ENCODE measurements around the gene MTAP.

Gene MTAP

GRCh38 chr9:21836437-21837161 is 34.2 kb downstream of the MTAP start:
- no peak overlapping the region for H3K4me3 ChIP-seq (ENCODE audit: low read length)
- no peak for DNase-seq (ENCODE audit: low read depth, low spot score)

GRCh38 chr9:21837501-21837900 is 35.1 kb downstream of the MTAP start:
- H3K4me3 ChIP-seq (ENCODE audit: low read length): no peak overlapping the region
- no peak for DNase-seq (ENCODE audit: low read depth, low spot score)

DNA sequence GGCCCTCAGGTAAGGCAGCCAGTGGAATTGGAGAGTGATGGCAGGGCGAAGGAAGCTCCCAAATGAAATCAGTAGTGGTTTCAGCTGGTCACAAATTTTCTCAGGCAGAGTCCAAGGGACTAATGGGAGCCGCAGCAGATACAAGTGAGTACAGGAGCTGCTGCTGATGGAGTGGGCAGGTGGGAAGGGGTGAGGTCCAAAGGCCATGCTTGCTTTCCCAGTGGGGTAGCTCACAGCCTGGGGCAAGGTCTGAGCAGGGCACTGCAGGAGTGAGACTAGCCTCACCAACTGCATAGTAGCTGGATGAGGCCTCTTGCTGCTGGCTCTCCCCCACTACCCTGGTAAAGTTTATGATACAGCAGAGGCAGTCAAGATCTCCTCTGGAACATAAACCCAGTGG is 38.2 kb downstream of the MTAP start:
- DNase-seq (ENCODE audit: low read depth, low spot score): no peak
- no peak overlapping the region for H3K4me3 ChIP-seq (ENCODE audit: low read length)

DNA sequence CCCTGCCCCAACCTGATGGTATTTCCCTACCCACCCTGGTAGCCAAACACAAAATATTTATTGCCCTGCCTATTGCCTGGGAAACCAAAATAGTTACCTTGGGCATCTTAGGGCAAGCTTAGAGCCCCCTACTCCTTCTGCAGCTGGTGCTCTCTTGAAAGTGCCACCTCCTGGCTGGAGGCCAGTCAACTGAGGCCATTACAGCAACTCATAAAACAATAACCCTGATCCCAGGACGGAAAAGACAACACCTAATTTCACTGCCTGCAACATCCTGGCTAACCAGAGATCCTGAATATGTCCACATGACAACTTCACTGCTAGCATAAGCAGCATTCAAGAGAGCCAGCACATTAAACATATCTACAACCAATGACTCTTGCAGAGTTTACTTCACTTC is 38.7 kb downstream of the MTAP start:
- DNase-seq (ENCODE audit: low read depth, low spot score): no peak
- no peak overlapping the region for H3K4me3 ChIP-seq (ENCODE audit: low read length)

DNA sequence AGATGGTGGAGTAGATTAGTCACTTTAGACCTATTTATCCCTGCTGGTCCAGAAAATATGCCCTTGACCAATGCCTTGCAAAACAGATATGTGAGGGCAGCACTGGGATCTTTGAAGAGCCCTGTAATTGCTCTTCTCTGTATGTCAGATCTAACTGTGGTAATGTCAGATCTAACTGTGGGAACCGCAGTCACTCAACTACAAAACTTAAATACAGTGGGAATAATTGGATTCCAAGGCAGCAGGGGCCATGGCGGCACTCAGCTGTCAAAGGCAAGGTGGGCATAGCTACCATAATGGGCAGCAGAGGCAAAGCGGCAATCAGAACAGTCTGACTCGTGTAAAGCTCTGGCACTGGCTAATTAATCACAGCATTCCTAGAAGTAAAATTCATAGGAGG is 46.2 kb downstream of the MTAP start:
- no peak overlapping the region for H3K4me3 ChIP-seq (ENCODE audit: low read length)
- DNase-seq (ENCODE audit: low read depth, low spot score): no peak

- no peak overlapping the region for H3K4me3 ChIP-seq (ENCODE audit: low read length)
- DNase-seq (ENCODE audit: low read depth, low spot score): no peak
These were observed 50.3 kb downstream of the MTAP start for GRCh38 chr9:21852754-21853153.

GRCh38 chr9:21853414-21853813 is 51.0 kb downstream of the MTAP start:
- DNase-seq (ENCODE audit: low read depth, low spot score): no peak
- no peak overlapping the region for H3K4me3 ChIP-seq (ENCODE audit: low read length)

- H3K4me3 ChIP-seq (ENCODE audit: low read length): no peak overlapping the region
- DNase-seq (ENCODE audit: low read depth, low spot score): no peak
These were observed 51.7 kb downstream of the MTAP start for GRCh38 chr9:21854119-21854518.

DNA sequence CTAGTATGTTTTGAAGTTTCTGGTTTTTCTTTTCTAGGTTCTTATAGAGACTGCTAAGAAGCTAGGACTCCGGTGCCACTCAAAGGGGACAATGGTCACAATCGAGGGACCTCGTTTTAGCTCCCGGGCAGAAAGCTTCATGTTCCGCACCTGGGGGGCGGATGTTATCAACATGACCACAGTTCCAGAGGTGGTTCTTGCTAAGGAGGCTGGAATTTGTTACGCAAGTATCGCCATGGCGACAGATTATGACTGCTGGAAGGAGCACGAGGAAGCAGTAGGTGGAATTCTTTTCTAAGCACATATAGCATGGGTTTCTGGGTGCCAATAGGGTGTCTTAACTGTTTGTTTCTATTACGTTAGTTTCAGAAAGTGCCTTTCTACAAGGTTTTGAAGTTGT is 52.2 kb downstream of the MTAP start:
- H3K4me3 ChIP-seq (ENCODE audit: low read length): no peak overlapping the region
- DNase-seq (ENCODE audit: low read depth, low spot score): no peak

- no peak overlapping the region for H3K4me3 ChIP-seq (ENCODE audit: low read length)
- no peak for DNase-seq (ENCODE audit: low read depth, low spot score)
These were observed 54.1 kb downstream of the MTAP start for GRCh38 chr9:21856301-21857094.

DNA sequence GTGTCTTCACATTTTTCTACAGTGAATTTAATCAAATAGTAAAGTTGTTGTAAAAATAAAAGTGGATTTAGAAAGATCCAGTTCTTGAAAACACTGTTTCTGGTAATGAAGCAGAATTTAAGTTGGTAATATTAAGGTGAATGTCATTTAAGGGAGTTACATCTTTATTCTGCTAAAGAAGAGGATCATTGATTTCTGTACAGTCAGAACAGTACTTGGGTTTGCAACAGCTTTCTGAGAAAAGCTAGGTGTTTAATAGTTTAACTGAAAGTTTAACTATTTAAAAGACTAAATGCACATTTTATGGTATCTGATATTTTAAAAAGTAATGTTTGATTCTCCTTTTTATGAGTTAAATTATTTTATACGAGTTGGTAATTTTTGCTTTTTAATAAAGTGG is 60.4 kb downstream of the MTAP start:
- H3K4me3 ChIP-seq (ENCODE audit: low read length): no peak overlapping the region
- DNase-seq (ENCODE audit: low read depth, low spot score): no peak

- no peak overlapping the region for H3K4me3 ChIP-seq (ENCODE audit: low read length)
- DNase-seq (ENCODE audit: low read depth, low spot score): no peak
These were observed 62.1 kb downstream of the MTAP start for GRCh38 chr9:21864505-21864904.

DNA sequence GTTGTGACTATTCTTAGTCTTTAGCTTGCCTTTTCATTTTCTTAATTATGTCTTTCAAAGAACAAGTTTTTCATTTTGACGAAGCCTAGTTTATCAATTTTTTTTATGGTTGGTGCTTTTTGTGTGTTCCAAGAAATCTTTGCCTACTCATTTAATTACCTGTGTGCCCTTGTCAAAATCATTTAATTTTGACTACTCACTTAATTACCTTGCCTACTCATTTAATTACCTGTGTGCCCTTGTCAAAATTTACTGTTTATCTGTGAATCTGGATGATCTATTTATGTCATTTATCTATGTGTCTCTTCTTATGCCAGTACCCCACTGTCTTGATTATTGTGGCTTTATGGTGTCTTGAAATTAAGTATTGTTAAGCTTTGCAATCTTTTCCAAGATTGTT is 63.9 kb downstream of the MTAP start:
- no peak for DNase-seq (ENCODE audit: low read depth, low spot score)
- no peak overlapping the region for H3K4me3 ChIP-seq (ENCODE audit: low read length)

- DNase-seq (ENCODE audit: low read depth, low spot score): no peak
- no peak overlapping the region for H3K4me3 ChIP-seq (ENCODE audit: low read length)
These were observed 69.0 kb downstream of the MTAP start for GRCh38 chr9:21871256-21871975.

DNA sequence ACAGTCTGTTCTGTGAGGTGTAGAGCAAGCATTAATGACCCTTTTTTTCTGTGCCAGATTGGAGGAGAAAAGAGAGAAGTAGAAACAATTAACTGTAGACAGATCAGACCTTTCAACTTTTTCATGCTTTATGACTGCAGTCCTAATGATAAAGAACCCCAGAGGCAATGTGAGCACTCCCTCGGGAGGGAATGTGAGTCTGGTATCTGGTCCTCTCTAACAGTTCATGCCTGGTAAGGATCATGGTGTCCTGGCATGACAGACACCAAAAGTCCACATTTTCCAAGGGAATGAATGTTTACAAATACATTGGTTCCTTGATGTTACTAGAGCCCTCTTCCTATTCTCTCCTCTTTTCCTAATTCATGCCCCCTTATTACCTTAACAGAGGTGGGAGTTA is 70.3 kb downstream of the MTAP start:
- no peak overlapping the region for H3K4me3 ChIP-seq (ENCODE audit: low read length)
- DNase-seq (ENCODE audit: low read depth, low spot score): no peak

DNA sequence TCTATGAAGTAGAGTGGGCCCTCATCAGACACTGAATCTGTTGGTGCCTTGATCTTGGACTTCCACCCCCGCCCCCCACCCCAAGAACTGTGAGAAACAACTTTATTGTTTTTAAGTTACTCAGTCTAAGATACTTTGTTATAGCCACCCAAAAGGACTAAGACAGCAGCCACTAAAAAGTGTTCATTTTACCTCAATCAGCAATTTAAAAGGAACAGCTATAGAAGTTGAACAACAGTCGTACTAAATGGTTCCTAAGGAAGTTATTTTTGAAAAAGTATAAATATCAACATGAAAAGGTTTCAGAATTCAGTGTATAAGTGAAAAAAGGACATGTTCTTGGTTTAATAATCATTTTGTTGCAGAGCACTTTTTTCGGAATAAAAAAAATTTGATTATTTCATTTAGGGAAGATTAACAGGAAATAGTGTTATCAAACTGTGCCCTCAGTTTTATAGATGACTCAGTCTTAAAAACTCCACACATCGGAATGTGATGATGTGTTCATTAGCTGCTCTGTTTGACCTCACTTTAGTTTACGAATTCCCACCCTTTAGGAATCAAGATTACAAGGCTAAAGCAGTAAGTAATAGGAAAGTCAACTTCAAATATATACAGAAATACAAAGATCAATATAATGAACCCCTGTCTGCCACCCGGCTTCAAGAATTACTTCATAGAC is 71.2 kb downstream of the MTAP start:
- no peak for DNase-seq (ENCODE audit: low read depth, low spot score)
- no peak overlapping the region for H3K4me3 ChIP-seq (ENCODE audit: low read length)

- no peak overlapping the region for H3K4me3 ChIP-seq (ENCODE audit: low read length)
- DNase-seq (ENCODE audit: low read depth, low spot score): no peak
These were observed 73.5 kb downstream of the MTAP start for GRCh38 chr9:21875893-21876292.

GRCh38 chr9:21883642-21884041 is 81.2 kb downstream of the MTAP start:
- DNase-seq (ENCODE audit: low read depth, low spot score): no peak
- H3K4me3 ChIP-seq (ENCODE audit: low read length): no peak overlapping the region

DNA sequence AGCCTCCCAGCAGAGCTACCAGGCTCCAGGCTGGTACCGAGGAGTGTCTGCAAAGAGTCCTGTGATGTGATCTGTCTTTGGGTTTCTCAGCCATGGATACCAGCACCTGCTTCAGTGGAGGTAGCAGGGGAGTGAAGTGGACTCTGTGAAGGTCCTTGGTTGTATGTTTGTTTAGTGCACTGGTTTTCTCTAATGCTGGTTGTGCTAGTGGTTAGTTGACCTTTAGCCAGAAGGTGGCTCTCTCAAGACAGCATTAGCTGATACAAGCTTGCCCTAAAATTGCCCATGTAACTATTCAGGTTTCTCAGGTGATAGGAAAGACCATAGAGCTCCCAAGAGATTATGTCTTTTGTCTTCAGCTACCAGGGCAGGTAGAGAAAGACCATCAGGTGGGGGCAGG is 87.2 kb downstream of the MTAP start:
- no peak overlapping the region for H3K4me3 ChIP-seq (ENCODE audit: low read length)
- DNase-seq (ENCODE audit: low read depth, low spot score): no peak

GRCh38 chr9:21890696-21891095 is 88.3 kb downstream of the MTAP start:
- H3K4me3 ChIP-seq (ENCODE audit: low read length): no peak overlapping the region
- no peak for DNase-seq (ENCODE audit: low read depth, low spot score)
